ENCODE data around the gene PNMA6A. TPM values are rescaled to one million over a fixed set of nuclear protein-coding genes. Genes with fewer than 3 reads are reported as not detected.

Gene PNMA6A
- total and polyA plus RNA-seq, 9 of the 15 experiments (the other 6 are each of a cell fraction or from before 2014, with no cell fraction given): 0.10 to 6.9 (median 1.3) TPM

DNA sequence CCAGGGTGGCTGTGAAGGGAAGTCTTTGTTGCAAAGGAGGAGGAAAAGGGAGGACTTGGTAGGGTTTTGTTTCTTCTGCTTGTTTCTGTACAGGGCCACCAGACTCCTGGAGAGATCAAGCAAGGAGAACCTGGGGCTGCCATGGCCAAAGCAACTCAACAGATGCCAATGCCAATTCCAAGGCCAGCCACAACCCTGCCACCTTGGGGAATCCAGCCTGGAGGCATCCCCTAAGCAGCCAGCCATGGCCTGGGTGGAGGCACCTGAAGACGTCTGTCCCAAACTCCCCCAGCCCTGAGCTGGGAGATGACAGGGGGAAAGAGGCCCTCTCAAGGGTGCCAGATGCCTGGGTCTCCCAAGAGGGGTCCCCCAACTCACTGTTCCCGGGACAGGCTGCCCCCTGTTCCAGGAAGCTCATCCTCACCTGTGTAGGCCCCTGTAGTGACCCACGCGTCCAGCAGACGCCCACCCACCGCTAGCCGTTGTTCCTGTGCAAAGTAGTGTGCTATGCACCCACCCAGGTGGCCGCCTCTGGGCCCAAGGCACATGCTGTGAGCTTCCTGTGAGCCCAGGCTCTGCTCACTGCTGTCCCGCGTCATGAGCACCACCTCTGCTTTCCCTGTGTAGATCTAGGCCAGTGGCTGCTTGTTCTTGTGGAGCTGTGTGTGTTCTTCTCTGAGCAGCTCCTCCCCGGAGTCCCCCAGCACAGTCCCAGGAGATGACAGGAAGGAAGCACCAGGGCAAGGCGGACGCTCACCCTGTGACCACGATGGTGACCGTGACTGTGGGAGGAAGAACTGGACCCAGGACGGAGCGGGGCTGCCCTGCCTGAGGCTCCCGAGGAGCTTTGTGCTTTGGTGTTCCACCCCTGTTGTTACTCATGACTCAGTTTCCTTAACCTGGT, 12.8 kb upstream of the PNMA6A start (continued):
- TF ChIP-seq THRB (CRISPR knock-in tag; conservative IDR thresholded peaks at IDR 0.05): no peak
- no peak for TF ChIP-seq TCFL5 (CRISPR knock-in tag; conservative IDR thresholded peaks at IDR 0.05)
- no peak for TF ChIP-seq ZNF586 (CRISPR knock-in tag; conservative IDR thresholded peaks at IDR 0.05)
- TF ChIP-seq ZFP36 (IDR thresholded peaks at IDR 0.05; ENCODE audit: low read depth, low read length, partially characterized antibody): no peak
- TF ChIP-seq CREB5 (CRISPR knock-in tag; IDR thresholded peaks at IDR 0.05): no peak
- TF ChIP-seq TAF7 (tag; IDR thresholded peaks at IDR 0.05): no peak
- no peak for TF ChIP-seq SNIP1 (IDR thresholded peaks at IDR 0.05; ENCODE audit: low read depth)

DNA sequence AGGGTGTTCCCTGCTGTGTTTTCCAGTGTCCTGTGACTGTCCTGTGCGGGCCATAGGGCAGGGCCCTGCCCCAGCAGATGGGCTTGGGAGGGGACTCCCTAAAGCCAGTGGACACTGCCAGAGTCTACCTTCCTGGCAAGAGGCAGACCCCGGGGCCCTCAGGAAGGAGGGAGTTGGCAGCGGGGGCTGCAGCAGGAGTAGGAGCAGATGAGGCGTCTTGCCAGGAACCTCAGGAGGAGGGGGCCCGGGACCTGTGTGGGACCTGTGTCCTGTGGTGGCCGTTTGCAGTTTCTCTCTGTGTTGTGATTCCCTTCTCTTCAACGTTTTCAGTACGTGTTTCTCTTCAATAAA, 12.2 kb upstream of the PNMA6A start:
- intact Hi-C loops (cut with micrococcal nuclease): loop anchor here (5.0 kb wide), 1 partner anchor 257 kb away; no protein-coding TSS in a partner anchor
- Histone ChIP-seq H3K9me1 (ENCODE audit: control insufficient read depth, insufficient read depth, low read length) (no peaks in the 10 kb centered on the region), H3K9ac (ENCODE audit: insufficient read depth in 1 of 2, low read depth in 2 of 2, low read length in 2 of 2) (no peak overlapping the region), H3K36me3 (ENCODE audit: control insufficient read depth, insufficient read depth, low read length) (no peaks in the 10 kb centered on the region), H3K79me2 (ENCODE audit: control insufficient read depth, insufficient read depth, low read length) (no peaks in the 10 kb centered on the region), H3K9me3 (replicated peaks; ENCODE audit: control insufficient read depth, insufficient read depth, low read depth, low read length) (no peaks in the 10 kb centered on the region), H3K4me2 (ENCODE audit: insufficient read depth, low read length) (no peak overlapping the region), H3K4me3 (no peak overlapping the region), H3K27me3 (ENCODE audit: control insufficient read depth in 2 of 2, insufficient read depth in 2 of 2, low read length in 2 of 2) (no peaks in the 10 kb centered on the region), H3K27ac (ENCODE audit: extremely low read depth, low read depth, low read length) (no peak overlapping the region), H2AFZ (ENCODE audit: low read depth, low read length) (no peak overlapping the region), H4K20me1 (replicated peaks; ENCODE audit: control insufficient read depth, insufficient read depth, low read length) (no peaks in the 10 kb centered on the region), H3K4me1 (replicated peaks in 1 of 2; ENCODE audit: control insufficient read depth in 2 of 2, insufficient read depth in 2 of 2, low read length in 2 of 2) (peaks cover 11 to 13% of the 10 kb centered on the region in 2 experiments; a peak in 4 of 5 replicates)
- no peak for FAIRE-seq
- ChIA-PET POLR2A (interaction anchor here (0.6 kb wide), 1 partner anchor 369 kb away, joined by 3 read pairs; no protein-coding TSS in a partner anchor), CTCF (ENCODE audit: low intra/inter-chr PET ratio) (no interaction called here)
- ATAC-seq: no peak
- BruUV-seq (replicated peaks): no TSS peak
- in situ Hi-C loops (cut with MboI): no loop called here
- 49% methylated on average over 6 of the region's 8 CpGs for WGBS (ENCODE audit: insufficient coverage, low coverage, missing lambda C conversion rate)
- DNase-seq (ENCODE audit: extremely low read depth in 1 of 4, low spot score in 3 of 4): no peak
- TF ChIP-seq CC2D1A (IDR thresholded peaks at IDR 0.05) (no peak), SRSF9 (IDR thresholded peaks at IDR 0.05; ENCODE audit: borderline replicate concordance, low read depth, low read length) (no peak), NR2F6 (CRISPR knock-in tag; IDR thresholded peaks at IDR 0.05) (no peak), SAFB2 (IDR thresholded peaks at IDR 0.05; ENCODE audit: borderline replicate concordance, low read depth, low read length, severe bottlenecking) (no peak)
- TF ChIP-seq, protein P1, sequence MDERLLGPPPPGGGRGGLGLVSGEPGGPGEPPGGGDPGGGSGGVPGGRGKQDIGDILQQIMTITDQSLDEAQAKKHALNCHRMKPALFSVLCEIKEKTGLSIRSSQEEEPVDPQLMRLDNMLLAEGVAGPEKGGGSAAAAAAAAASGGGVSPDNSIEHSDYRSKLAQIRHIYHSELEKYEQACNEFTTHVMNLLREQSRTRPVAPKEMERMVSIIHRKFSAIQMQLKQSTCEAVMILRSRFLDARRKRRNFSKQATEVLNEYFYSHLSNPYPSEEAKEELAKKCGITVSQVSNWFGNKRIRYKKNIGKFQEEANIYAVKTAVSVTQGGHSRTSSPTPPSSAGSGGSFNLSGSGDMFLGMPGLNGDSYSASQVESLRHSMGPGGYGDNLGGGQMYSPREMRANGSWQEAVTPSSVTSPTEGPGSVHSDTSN (CRISPR knock-in tag; IDR thresholded peaks at IDR 0.05; ENCODE audit: low read depth): no peak
- TF ChIP-seq, protein P1 (tag; conservative IDR thresholded peaks at IDR 0.05; ENCODE audit: low read depth): no peak
- TF ChIP-seq, protein P2, sequence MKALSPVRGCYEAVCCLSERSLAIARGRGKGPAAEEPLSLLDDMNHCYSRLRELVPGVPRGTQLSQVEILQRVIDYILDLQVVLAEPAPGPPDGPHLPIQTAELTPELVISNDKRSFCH (CRISPR knock-in tag; IDR thresholded peaks at IDR 0.05): no peak
- TF ChIP-seq, protein P2 (tag; IDR thresholded peaks at IDR 0.05): no peak
